ENCODE results near the gene ITGA8. TPM values are rescaled to one million over a fixed set of nuclear protein-coding genes. Genes with fewer than 3 reads are reported as not detected.

Gene ITGA8
- total RNA-seq, 1 experiment from 2014 or later: not detected

DNA sequence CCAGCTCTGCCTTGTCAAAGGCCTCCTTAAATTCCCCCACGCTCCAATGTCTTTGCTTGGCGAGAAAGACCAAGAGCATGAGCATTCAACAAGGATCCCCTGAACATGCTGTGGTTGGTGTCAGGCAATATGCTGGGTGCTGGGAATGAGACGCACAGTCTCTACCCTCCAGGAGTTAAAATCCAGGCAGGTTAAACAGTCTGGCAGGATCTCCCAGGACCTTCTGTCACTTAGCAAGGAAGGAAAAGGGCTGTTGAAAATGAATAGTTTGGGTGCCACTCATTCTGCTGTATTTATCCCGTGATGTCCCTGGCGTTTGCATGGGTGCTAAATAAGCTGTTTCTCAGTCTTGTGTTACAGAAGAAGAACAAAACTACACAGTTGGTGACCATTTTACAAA is 21.9 kb upstream of the ITGA8 start:
- Histone ChIP-seq H3K4me1 (ENCODE audit: insufficient read depth, low read length, poor library complexity, severe bottlenecking) (no peaks in the 10 kb centered on the region), H3K4me3 (ENCODE audit: low read depth, low read length, poor library complexity, severe bottlenecking) (no peak overlapping the region), H3K27ac (ENCODE audit: low read depth, low read length, poor library complexity, severe bottlenecking) (no peak overlapping the region), H3K27me3 (replicated peaks; ENCODE audit: insufficient read depth, low read depth, low read length, poor library complexity) (no peaks in the 10 kb centered on the region), H3K36me3 (ENCODE audit: insufficient read depth, low read length, poor library complexity, severe bottlenecking) (no peaks in the 10 kb centered on the region), H3K9me3 (ENCODE audit: low read depth, low read length, poor library complexity, severe bottlenecking) (no peaks in the 10 kb centered on the region)
- CTCF ChIA-PET: no interaction called here
- TF ChIP-seq EZH2 (IDR thresholded peaks at IDR 0.05; ENCODE audit: borderline replicate concordance, low read depth, low read length, poor library complexity, severe bottlenecking) (no peak), CTCF (conservative IDR thresholded peaks at IDR 0.05; ENCODE audit: low read depth, low read length) (no peak)
- DNase-seq (ENCODE audit: low spot score): no peak
- intact Hi-C loops (cut with micrococcal nuclease; ENCODE audit: unreplicated experiment): loop anchor here (5.0 kb wide), 1 partner anchor 309 kb away; no protein-coding TSS in a partner anchor
- POLR2A ChIA-PET (ENCODE audit: low non-redundant PET): no interaction called here
- BruUV-seq (replicated peaks): no TSS peak

DNA sequence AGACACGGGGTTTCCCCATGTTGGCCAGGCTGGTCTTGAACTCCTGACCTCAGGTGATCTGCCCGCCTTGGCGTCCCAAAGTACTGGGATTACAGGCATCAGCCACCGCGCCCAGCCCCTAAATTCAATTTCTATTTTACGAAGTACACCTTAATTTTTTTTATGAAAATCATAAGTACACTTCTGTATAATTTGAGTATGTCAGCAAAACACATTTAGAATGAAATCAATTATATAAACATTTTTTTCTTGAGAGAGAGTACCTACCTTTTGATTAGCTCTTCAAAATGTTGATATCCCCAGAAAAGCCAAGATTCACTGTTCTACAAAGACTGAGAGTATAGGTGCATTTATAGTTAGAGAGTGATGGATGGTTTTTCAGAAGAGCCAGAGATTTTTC is 20.5 kb upstream of the ITGA8 start:
- TF ChIP-seq CTCF (conservative IDR thresholded peaks at IDR 0.05; ENCODE audit: low read depth, low read length): no peak
- no peak for TF ChIP-seq EZH2 (IDR thresholded peaks at IDR 0.05; ENCODE audit: borderline replicate concordance, low read depth, low read length, poor library complexity, severe bottlenecking)
- ChIA-PET POLR2A (ENCODE audit: low non-redundant PET) (no interaction called here), CTCF (interaction anchor here (0.7 kb wide), 1 partner anchor 50 kb away, joined by 3 read pairs; no protein-coding TSS in a partner anchor)
- DNase-seq (ENCODE audit: low spot score): no peak
- no peak overlapping the region for H3K4me3 ChIP-seq (ENCODE audit: low read depth, low read length, poor library complexity, severe bottlenecking)
- no TSS peak for BruUV-seq (replicated peaks)
- H3K9me3 ChIP-seq (ENCODE audit: low read depth, low read length, poor library complexity, severe bottlenecking): no peaks in the 10 kb centered on the region
- no peak overlapping the region for H3K27ac ChIP-seq (ENCODE audit: low read depth, low read length, poor library complexity, severe bottlenecking)
- no peaks in the 10 kb centered on the region for H3K4me1 ChIP-seq (ENCODE audit: insufficient read depth, low read length, poor library complexity, severe bottlenecking)
- H3K27me3 ChIP-seq (replicated peaks; ENCODE audit: insufficient read depth, low read depth, low read length, poor library complexity): peaks cover 7% of the 10 kb centered on the region
- intact Hi-C loops (cut with micrococcal nuclease; ENCODE audit: unreplicated experiment): loop anchor here (5.0 kb wide), 1 partner anchor 308 kb away; no protein-coding TSS in a partner anchor
- H3K36me3 ChIP-seq (ENCODE audit: insufficient read depth, low read length, poor library complexity, severe bottlenecking): no peaks in the 10 kb centered on the region

- TF ChIP-seq CTCF (conservative IDR thresholded peaks at IDR 0.05; ENCODE audit: low read depth, low read length): no peak
- TF ChIP-seq EZH2 (IDR thresholded peaks at IDR 0.05; ENCODE audit: borderline replicate concordance, low read depth, low read length, poor library complexity, severe bottlenecking): no peak
- H3K4me3 ChIP-seq (ENCODE audit: low read depth, low read length, poor library complexity, severe bottlenecking): no peak overlapping the region
- H3K27me3 ChIP-seq (replicated peaks; ENCODE audit: insufficient read depth, low read depth, low read length, poor library complexity): peaks cover 9% of the 10 kb centered on the region
- BruUV-seq (replicated peaks): no TSS peak
- H3K9me3 ChIP-seq (ENCODE audit: low read depth, low read length, poor library complexity, severe bottlenecking): no peaks in the 10 kb centered on the region
- DNase-seq (ENCODE audit: low spot score): no peak
- no peaks in the 10 kb centered on the region for H3K4me1 ChIP-seq (ENCODE audit: insufficient read depth, low read length, poor library complexity, severe bottlenecking)
- H3K36me3 ChIP-seq (ENCODE audit: insufficient read depth, low read length, poor library complexity, severe bottlenecking): no peaks in the 10 kb centered on the region
- H3K27ac ChIP-seq (ENCODE audit: low read depth, low read length, poor library complexity, severe bottlenecking): no peak overlapping the region
- intact Hi-C loops (cut with micrococcal nuclease; ENCODE audit: unreplicated experiment): no loop called here
- ChIA-PET CTCF (no interaction called here), POLR2A (ENCODE audit: low non-redundant PET) (no interaction called here)
These were observed 19.7 kb upstream of the ITGA8 start for GRCh38 chr10:15739254-15739970.
